Testis (tissue), 2 donors: ENCODE data around the gene SEC14L1.

Source experiments
- POLR2A ChIP-seq: fragments of 450-650 bp; IDR thresholded peaks from one replicate; pipeline ENCODE4 v1.6.1; 2017; ENCODE audit warnings: antibody characterized with exemption, mild to moderate bottlenecking, moderate library complexity
- TF ChIP-seq, protein P1 (sequence below), 3 experiments: fragments of 450-650 bp in 2 of 3; fragments of 200-600 bp in 1 of 3; sonication (generic) in 1 of 3; IDR thresholded peaks; one replicate each; pipeline ENCODE4 v1.5.1; 2016 to 2019; ENCODE audit warnings: antibody characterized with exemption in 3 of 3, mild to moderate bottlenecking in 2 of 3, moderate library complexity in 1 of 3

- no peak for TF ChIP-seq POLR2A
- TF ChIP-seq, protein P1, sequence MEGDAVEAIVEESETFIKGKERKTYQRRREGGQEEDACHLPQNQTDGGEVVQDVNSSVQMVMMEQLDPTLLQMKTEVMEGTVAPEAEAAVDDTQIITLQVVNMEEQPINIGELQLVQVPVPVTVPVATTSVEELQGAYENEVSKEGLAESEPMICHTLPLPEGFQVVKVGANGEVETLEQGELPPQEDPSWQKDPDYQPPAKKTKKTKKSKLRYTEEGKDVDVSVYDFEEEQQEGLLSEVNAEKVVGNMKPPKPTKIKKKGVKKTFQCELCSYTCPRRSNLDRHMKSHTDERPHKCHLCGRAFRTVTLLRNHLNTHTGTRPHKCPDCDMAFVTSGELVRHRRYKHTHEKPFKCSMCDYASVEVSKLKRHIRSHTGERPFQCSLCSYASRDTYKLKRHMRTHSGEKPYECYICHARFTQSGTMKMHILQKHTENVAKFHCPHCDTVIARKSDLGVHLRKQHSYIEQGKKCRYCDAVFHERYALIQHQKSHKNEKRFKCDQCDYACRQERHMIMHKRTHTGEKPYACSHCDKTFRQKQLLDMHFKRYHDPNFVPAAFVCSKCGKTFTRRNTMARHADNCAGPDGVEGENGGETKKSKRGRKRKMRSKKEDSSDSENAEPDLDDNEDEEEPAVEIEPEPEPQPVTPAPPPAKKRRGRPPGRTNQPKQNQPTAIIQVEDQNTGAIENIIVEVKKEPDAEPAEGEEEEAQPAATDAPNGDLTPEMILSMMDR (IDR thresholded peaks at IDR 0.05): no peak
Measured at GRCh38 chr17:77161953-77162352, 21.2 kb downstream of the SEC14L1 start.
